GM20000 (cell line): ENCODE results near the gene MAP2K3.

Experiments used
- DNase-seq: peaks from one replicate; pipeline ENCODE4 v3.0.0; 2012; ENCODE audit warnings: low spot score
- CTCF ChIP-seq: IDR thresholded peaks from 2 replicates; pipeline ENCODE4 v1.5.1; 2012; ENCODE audit warnings: mild to moderate bottlenecking, control low read depth; ENCODE audit errors: extremely low read depth, missing control alignments

Gene MAP2K3

DNA sequence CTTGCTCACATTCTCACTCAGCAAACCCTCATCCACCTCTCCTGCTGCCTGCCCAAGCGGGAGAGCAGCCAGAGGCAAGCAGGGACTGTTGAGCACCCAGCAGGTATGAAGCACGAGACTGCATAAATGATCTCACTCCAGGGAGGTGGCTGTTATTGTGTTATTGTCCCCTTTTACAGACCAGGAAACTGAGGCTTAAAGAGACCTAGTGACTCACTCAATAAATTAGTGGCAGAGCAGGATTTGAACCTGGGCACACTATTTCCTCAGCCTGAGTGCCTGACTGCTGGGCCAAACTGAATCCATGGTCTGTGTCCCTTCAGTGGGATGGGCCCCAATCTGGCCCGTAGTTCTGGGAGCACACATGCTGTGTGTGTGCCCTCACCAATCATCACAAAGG, 12.3 kb upstream of the MAP2K3 start:
- no peak for TF ChIP-seq CTCF
- no peak for DNase-seq

- DNase-seq: no peak
- no peak for TF ChIP-seq CTCF
Measured at GRCh38 chr17:21272881-21273792, 11.4 kb upstream of the MAP2K3 start.

GRCh38 chr17:21275047-21275578, 9.4 kb upstream of the MAP2K3 start:
- DNase-seq: no peak
- TF ChIP-seq CTCF: no peak

DNA sequence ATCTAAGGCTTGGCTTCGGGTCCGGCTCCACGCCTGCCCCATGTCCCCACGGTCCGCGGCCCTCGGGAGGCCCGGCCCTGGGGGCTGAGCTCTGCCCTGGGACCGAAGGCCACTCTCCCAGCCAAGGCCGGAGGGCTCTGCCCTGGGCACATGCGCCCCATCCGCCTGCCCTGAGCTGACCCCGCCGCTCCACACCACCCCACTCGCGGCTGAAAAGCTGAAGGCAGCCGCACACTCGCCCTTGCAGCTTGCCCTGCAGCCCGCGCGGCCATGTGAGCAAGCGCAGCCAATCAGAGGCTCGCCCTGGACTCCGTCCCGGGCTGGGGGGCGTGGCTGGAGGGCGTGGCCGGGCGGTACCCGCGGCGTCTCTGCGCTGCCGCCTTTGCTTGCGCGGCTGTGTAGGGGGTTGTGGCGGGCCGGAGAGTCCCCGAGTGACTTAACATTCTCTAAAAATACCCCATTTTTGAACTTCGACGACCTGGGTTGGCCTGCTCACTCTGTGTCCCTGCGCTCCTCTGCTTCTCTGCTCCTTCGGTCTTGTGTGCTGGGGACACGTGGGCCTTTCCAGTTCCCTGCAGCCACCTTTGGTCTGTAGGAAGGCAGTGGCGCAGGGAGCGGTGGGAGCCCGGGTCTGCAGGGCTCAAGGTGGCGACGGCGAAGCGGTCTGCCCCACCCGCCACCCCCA, 8.8 kb upstream of the MAP2K3 start:
- no peak for TF ChIP-seq CTCF
- peak; percentile 97 for DNase-seq

DNA sequence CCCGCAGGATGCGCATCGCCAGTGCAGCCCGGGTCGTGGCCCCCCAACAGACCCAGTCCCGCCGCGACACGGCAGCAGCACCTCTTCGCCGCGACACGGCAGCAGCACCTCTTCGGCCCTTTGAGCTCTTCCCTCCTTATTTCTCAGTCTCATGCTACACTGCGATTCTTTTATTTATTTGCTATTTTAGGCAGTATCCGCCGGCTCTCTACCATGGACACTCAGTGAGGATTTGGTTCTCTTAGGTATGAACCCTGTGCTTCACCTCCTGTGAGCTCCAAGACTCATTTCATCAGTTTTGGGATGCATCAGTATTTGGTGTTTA, 8.3 kb upstream of the MAP2K3 start:
- no peak for TF ChIP-seq CTCF
- no peak for DNase-seq

- TF ChIP-seq CTCF: no peak
- no peak for DNase-seq
Measured at GRCh38 chr17:21277332-21277731, 7.2 kb upstream of the MAP2K3 start.
